ENCODE data around the gene THEM4.
"Not testable (repeated sequence)": the region's sequence is repeated elsewhere in the genome, so short reads cannot be mapped to it uniquely, and the experiment has no call there.

Gene THEM4

DNA sequence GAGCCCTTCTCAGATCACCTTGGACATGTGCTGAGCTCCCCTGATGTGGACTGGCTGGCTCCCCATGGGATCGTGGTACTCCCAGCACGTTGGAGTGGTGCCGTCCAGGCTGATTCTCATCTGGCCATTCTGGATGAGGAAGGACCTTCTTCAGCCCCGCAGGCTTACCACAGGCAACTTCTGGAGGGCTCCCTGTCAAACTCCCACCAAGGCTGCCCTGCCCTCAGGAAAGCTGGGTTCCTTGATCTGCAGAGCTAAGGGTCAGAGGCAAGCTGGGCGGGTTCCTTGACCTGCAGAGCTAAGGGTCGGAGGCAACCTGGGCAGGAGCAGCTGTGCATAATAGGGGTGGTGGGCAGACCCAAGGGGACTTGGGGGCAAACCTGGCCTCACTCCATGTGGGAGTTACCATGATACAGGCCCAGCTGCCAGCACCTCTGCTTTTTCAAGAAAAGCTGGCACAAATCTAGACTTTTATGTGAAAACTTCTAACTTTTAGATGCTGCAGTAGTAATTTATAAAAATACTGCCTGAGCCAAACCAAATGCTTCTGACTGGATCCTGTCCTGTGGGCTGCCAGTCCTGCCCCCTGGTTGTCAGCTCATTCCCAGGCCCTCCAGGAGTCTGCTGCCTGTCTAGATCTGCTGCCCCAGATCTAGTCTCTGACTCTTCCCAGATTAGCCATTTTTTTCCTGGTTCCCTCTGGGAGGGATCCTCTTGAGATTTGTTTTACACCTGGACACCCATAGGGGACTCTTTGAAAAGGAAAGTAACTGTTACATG, 50.2 kb downstream of the THEM4 start:
- DNase-seq (ENCODE audit: low spot score), result no peak

DNA sequence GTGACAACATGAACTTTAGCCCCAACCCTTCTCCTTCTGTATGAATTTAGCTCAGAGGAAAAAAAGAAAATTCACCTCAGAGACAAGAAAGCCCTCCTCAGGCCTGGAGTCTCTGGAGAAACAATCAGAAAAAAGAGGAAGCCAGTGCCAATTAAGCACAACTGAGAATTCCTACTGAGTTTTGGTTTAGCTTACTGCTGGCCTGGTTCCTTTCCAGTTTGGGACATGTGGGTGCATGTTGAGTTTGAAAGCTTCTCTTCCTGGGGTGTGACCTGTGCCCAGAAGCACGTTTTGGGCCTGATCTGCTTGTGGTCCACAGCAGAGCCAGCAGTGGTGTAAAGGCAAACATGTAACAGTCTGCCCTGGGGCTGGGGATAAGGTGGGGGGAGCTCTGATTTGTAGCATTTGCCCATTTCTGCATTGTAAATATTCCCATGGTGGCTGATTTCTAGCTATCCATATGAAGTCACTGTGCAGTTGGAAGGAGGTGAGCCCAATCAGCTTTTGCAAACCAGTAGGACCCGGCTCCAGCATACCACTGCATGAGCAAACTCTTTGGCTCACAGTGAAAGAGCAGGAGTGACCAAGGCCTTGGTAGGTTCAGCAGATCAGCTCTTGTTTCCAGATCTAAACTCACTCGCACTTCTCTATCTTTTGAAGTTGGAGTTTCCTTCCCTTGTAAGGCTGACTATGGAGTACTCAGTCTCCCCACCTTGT, 51.1 kb downstream of the THEM4 start:
- no peak for DNase-seq (ENCODE audit: low spot score)

GRCh38 chr1:151855933-151856332, 53.4 kb downstream of the THEM4 start:
- DNase-seq (ENCODE audit: low spot score), result no peak

DNA sequence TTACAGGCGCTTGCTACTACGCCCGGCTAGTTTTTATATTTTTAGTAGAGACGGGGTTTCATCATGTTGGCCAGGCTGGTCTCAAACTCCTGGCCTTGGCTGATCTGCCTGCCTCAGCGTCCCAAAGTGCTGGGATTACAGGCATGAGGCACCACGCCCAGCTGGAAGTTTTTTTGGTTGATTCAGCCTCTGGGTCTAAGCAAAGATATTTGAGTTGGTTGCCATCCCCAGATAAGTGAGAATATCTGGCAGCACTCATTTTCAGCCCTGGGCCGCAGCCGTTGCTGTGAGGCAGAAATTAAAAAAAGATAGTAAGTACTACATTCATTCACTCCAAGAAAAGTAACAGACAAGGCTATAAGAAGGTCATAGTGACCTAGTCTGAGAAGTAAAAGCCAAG, 53.8 kb downstream of the THEM4 start:
- not testable (repeated sequence) for DNase-seq (ENCODE audit: low spot score)

GRCh38 chr1:151854658-151855057, 54.7 kb downstream of the THEM4 start:
- no peak for DNase-seq (ENCODE audit: low spot score)

- DNase-seq (ENCODE audit: low spot score), result no peak
Observed at GRCh38 chr1:151853411-151853943, 55.8 kb downstream of the THEM4 start, which contains the start of gene THEM5. Gene THEM5 (minus strand): TSS chr1:151853712. CDS start chr1:151853565, 147 bp downstream.

- no peak for DNase-seq (ENCODE audit: low spot score)
Observed at GRCh38 chr1:151852733-151853132, 56.6 kb downstream of the THEM4 start.

DNA sequence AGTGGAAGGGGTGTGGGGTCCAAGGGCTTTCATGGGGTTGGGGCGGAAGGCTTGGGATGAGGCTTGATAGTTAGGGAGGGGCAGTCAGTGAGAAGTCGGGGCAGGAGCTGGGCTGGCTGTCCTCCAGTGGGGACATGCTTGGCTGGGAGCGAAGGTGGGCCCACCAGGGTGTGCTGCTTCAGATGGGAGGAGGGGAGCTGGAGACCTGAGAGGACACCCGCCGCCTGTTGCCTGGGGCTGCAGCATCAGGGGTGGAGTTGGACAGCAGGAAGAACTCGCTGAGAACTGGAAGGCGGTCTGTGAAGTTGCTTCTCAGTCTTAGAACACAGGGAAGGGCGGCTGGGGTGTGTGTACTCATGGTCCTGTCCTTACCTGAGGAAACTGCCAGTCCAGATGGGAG, 57.4 kb downstream of the THEM4 start:
- no peak for DNase-seq (ENCODE audit: low spot score)

GRCh38 chr1:151849871-151850270, 59.4 kb downstream of the THEM4 start:
- no peak for DNase-seq (ENCODE audit: low spot score)

GRCh38 chr1:151849126-151849525, 60.2 kb downstream of the THEM4 start:
- no peak for DNase-seq (ENCODE audit: low spot score)

DNA sequence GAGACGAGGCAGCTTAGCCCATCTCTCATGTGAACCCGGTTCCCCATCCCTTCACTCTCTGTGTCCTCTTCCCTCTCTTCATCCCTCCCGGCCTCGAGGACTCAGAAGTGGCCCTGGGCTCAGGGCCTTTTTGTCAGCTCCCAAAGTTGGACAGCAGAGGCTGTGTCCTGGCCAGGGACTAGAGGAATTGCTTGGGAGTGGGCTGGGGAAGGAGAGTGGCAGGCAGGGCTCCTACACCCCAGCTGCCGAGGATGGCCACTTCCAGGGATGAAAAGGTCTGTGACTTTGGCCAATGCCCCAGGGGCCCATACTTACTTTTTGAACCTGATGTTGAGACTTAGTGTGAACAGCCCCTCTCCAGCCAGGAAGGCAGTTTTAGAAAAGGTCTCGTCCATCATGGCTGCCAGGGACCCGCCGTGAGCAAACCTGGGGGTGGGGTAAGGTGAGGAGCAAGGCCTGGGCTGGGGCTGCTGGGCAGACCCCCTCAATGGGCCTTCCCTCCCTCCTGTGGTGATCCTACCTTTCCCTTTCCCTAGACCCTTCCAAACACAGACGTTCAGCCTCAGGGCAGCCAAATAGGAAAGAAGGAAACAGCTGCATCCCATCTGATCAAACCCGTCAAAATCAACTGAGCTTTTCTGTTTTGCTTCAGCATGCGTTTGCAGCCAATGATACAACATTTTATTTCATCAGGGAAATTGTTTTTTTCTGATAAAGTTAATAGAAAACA, 61.3 kb downstream of the THEM4 start:
- no peak for DNase-seq (ENCODE audit: low spot score)

- DNase-seq (ENCODE audit: low spot score), result no peak
Observed at GRCh38 chr1:151846686-151847237, 62.5 kb downstream of the THEM4 start.

DNA sequence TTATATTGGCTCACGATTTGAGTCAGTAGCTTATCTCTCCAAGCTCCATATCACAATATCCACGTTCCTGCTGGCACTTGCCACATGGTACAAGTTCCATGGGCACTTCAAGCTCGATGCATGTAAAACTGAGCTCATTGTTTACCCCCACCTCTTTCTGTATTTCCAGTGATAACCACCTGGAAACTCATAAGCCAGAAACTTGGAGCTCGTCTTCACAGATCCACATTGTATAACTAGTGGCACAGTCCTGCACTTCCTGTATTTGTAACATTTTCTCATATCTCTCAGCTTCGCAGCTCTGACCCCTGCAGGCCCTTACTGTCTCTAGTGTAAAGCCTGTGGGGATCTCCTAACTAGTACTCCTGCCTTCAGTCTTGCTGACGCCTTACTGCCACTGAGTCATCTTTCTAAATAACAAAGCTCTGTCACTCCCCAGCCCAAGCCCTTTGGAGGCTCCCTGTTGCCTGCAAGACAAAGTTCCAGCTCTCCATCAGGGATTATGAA, 63.2 kb downstream of the THEM4 start:
- peak; percentile 68 for DNase-seq (ENCODE audit: low spot score)

DNA sequence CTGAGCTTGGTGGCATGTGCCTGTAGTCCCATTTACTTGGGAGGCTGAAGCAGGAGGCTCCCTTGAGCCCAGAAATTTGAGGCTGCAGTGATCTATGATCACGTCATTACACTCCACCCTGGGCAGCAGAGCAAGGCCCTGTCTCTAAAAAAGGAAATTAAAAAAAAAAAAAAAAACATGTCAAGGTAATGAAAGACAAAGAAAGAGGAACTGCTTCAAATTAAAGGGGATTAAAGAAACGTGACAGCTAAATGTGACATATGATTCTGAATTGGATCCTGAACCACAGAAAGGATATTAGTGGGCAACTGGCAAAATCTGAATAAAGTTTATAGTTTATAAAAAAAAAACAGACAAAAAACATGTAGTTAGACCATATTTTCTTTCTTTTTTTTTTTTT, 65.9 kb downstream of the THEM4 start:
- no peak for DNase-seq (ENCODE audit: low spot score)

GRCh38 chr1:151841141-151841540, 68.2 kb downstream of the THEM4 start:
- DNase-seq (ENCODE audit: low spot score), result no peak

DNA sequence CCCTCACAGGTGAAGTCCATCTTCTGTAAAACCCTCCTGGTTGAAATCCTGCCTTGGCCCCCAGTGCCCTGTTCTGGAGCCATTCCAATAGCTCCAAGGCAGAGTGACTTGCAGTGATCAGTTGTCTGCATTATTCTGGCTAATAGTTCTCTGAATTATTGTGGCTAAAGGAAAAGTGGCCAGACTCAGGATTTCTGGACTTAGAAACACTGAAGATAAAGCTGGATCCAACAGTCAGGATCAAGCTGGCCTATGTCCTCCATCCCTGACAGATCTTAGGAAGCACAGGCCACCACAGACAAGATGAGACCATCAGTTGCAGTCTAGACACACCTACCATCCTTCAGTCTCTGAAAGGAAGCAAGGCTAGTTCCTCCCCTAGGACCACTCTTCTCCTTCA, 68.9 kb downstream of the THEM4 start:
- no peak for DNase-seq (ENCODE audit: low spot score)

GRCh38 chr1:151839457-151840403, 69.6 kb downstream of the THEM4 start, which contains the start of gene C2CD4D:
Gene C2CD4D (minus strand): TSS chr1:151839820. CDS start chr1:151838989, 831 bp downstream.
- DNase-seq (ENCODE audit: low spot score), result peak; percentile 85

- DNase-seq (ENCODE audit: low spot score), result no peak
Observed at GRCh38 chr1:151839082-151839412, 70.3 kb downstream of the THEM4 start.

GRCh38 chr1:151838222-151839081, 70.9 kb downstream of the THEM4 start:
- DNase-seq (ENCODE audit: low spot score), result no peak

DNA sequence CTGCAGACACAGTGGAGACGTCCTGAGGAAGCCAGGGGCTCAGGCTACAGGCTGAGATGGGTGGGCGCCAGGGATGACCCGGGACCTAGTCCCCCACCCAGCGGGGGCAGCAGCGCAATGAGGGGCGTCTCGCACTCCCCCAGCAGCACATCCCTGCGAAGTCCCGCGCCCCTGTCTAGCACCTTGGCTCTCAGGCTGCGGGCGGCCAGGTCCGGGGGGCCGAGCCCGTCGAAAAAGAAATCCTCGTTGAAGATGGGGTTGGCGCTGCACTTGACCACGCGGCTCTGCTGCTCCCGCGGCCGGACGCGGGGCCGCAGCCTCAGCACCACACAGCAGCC, 71.5 kb downstream of the THEM4 start:
- DNase-seq (ENCODE audit: low spot score), result no peak

Data from activated CD4-positive, alpha-beta T cell treated with anti-CD3 and anti-CD28 coated beads, Interleukin-2, Interleukin-4, amounts not matched to agents 100 ng/mL and 50 ng/mL, durations not matched to agents 16 hours and 8 hours (primary cell).